Cardiac muscle cell (in vitro differentiated cells and primary cell): ENCODE data around the gene GIMAP1. TPM values are rescaled to one million over a fixed set of nuclear protein-coding genes. Genes with fewer than 3 reads are reported as not detected.

Experiments
- DNase-seq, 2 donors: peaks; one replicate each; pipeline versions ENCODE4 v3.0.0 to v3.0.0-alpha.2; 2010 to 2017; ENCODE audit warnings: low read depth in 1 of 2, low spot score in 1 of 2
- H3K27ac ChIP-seq: fragments of 200-600 bp; sonication (generic); 2 replicates; pipeline ENCODE4 v1.5.1; 2016
- H3K27me3 ChIP-seq: fragments of 200-600 bp; sonication (generic); 2 replicates; pipeline ENCODE4 v1.6.0; 2016; ENCODE audit warnings: control low read depth
- H3K36me3 ChIP-seq: fragments of 200-600 bp; sonication (generic); 2 replicates; pipeline ENCODE4 v1.5.1; 2016; ENCODE audit warnings: control low read depth
- H3K4me1 ChIP-seq: fragments of 200-600 bp; sonication (generic); 2 replicates; pipeline ENCODE4 v1.8.1; 2017; ENCODE audit warnings: low read depth, mild to moderate bottlenecking, mixed run types
- H3K4me3 ChIP-seq: fragments of 200-600 bp; sonication (generic); 2 replicates; pipeline ENCODE4 v1.5.1; 2016; ENCODE audit warnings: mild to moderate bottlenecking
- H3K9me3 ChIP-seq: fragments of 200-600 bp; sonication (generic); 2 replicates; pipeline ENCODE4 v1.5.1; 2017; ENCODE audit warnings: low read depth, mild to moderate bottlenecking, control low read depth
- CTCF ChIP-seq: IDR thresholded peaks from 2 replicates; pipeline ENCODE4 v1.5.1; 2012; ENCODE audit warnings: low read depth, mild to moderate bottlenecking, low read length
- polyA plus RNA-seq: library from polyadenylated mRNA; unstranded; fragments of >200 nt; fragmentation: Nextera tagmentation; extraction: Ambion mirVana; gene quantifications from 2 replicates; pipeline ENCODE4 v1.2.1, GENCODE V29; 2016
- total RNA-seq: library from RNA; depleted of rRNA; stranded (reverse); fragments of >200 nt; gene quantifications from 2 replicates; pipeline ENCODE4 v1.2.3, GENCODE V29; 2016

GIMAP1 gene
- total and polyA plus RNA-seq, 2 experiments from 2014 or later: 0.06 TPM; not detected in 1

DNA sequence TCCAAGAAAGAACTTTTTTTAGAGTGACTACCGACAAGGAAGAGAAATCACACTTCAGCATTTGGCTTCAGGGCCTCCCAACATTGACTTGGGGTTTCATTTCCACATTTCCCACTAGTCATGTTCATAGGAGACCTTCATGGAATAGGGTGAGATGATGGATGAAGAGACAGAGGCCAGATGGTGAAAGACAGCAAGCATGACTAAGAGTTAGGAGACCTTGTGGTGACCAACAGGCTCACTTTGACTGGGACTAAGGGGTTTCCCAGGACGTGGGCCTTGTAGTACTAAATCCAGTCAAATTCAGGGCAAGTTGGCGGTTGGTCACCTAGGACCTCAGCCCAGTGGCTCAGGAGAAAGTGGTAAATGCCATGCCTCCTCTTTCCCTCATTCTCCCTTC lies 17.8 kb downstream of the GIMAP1 start:
- Histone ChIP-seq H3K4me1 (no peaks in the 10 kb centered on the region), H3K36me3 (no peaks in the 10 kb centered on the region), H3K9me3 (no peaks in the 10 kb centered on the region), H3K27ac (no peak overlapping the region), H3K4me3 (no peak overlapping the region), H3K27me3 (peaks cover 19% of the 10 kb centered on the region)
- no peak for TF ChIP-seq CTCF
- no peak for DNase-seq

- Histone ChIP-seq H3K27ac (no peak overlapping the region), H3K9me3 (no peaks in the 10 kb centered on the region), H3K4me3 (no peak overlapping the region), H3K36me3 (no peaks in the 10 kb centered on the region), H3K4me1 (no peaks in the 10 kb centered on the region), H3K27me3 (peaks cover 25% of the 10 kb centered on the region)
- TF ChIP-seq CTCF: no peak
- DNase-seq: no peak
Measured at GRCh38 chr7:150735596-150736358, 19.4 kb downstream of the GIMAP1 start.

DNA sequence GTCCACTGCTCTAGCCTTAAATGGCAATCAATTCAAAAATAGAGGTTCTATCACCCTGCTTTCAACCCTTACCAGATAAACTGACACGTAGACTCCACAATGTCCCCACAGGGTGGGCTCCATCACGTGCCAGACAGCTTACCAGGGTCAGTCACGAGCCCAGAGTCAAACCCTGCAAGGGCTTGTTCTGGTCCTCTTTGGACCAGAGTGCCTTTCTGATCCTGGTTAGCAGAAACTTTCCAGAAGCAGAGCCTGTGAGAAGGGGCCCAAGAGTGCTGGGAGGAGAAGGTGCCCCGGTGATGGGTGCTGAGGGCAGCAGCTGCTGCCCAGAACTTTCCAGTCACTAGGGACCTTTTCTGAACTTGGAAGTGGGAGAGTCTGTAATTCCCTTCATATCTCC lies 20.5 kb downstream of the GIMAP1 start:
- Histone ChIP-seq H3K36me3 (no peaks in the 10 kb centered on the region), H3K27me3 (peaks cover 35% of the 10 kb centered on the region), H3K4me3 (no peak overlapping the region), H3K27ac (no peak overlapping the region), H3K9me3 (no peaks in the 10 kb centered on the region), H3K4me1 (no peaks in the 10 kb centered on the region)
- DNase-seq: no peak
- TF ChIP-seq CTCF: no peak

GRCh38 chr7:150737265-150738055 lies 21.0 kb downstream of the GIMAP1 start, which contains the start of gene GIMAP5:
Gene GIMAP5, plus strand, starts transcription at chr7:150737418. Its CDS starts 3,467 bp downstream, at chr7:150740885.
- H3K9me3 ChIP-seq: no peaks in the 10 kb centered on the region
- TF ChIP-seq CTCF: no peak
- no peak for DNase-seq
- H3K4me1 ChIP-seq: no peaks in the 10 kb centered on the region
- peaks cover 35% of the 10 kb centered on the region for H3K27me3 ChIP-seq
- no peak within 1 kb of the TSS for H3K4me3 ChIP-seq
- no peaks in the 10 kb centered on the region for H3K36me3 ChIP-seq
- no peak within 1 kb of the TSS for H3K27ac ChIP-seq

DNA sequence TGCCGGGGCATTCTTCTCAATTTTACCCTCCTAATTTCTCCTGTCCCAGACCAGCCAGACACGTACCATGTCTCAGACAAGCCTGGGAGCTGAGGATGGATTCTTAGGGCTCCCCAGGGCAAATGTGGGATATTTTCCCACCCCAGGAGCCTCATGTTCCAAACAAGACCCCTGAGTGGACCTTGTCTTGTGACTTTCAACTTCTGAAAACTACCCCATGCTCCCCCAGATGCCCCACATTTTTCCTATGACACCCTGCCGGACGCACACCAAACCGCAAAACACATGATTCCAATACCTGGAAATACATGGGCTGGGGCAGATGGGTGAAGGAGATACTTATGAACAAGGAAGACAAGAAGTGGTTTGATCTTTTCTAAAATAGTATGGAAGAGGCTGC lies 21.7 kb downstream of the GIMAP1 start:
- H3K27me3 ChIP-seq: peaks cover 35% of the 10 kb centered on the region
- H3K27ac ChIP-seq: no peak overlapping the region
- H3K4me1 ChIP-seq: peaks cover under 1% of the 10 kb centered on the region
- H3K36me3 ChIP-seq: no peaks in the 10 kb centered on the region
- H3K9me3 ChIP-seq: no peaks in the 10 kb centered on the region
- H3K4me3 ChIP-seq: no peak overlapping the region
- DNase-seq: no peak
- TF ChIP-seq CTCF: no peak
